Activated CD4-positive, alpha-beta T cell treated with anti-CD3 and anti-CD28 coated beads, Interleukin-2, amount 50 U/mL, for 1 hour (primary cell): ENCODE measurements around the gene HSPA4.
"Not testable (repeated sequence)": the region's sequence is repeated elsewhere in the genome, so short reads cannot be mapped to it uniquely, and the experiment has no call there.

Source experiments
- DNase-seq: peaks from one replicate; pipeline ENCODE4 v3.0.0-alpha.2; 2020

HSPA4 gene

GRCh38 chr5:133051061-133051541, 712 bp upstream of the HSPA4 start:
- DNase-seq, result no peak

- DNase-seq, result peak; percentile 18
Measured at GRCh38 chr5:133052317-133053175, 733 bp downstream of the HSPA4 start.

GRCh38 chr5:133053448-133053847, 1.6 kb downstream of the HSPA4 start:
- no peak for DNase-seq

- no peak for DNase-seq
Measured at GRCh38 chr5:133054697-133055471, 3.1 kb downstream of the HSPA4 start.

- no peak for DNase-seq
Measured at GRCh38 chr5:133056891-133057290, 5.1 kb downstream of the HSPA4 start.

- no peak for DNase-seq
Measured at GRCh38 chr5:133059621-133060020, 7.8 kb downstream of the HSPA4 start.

GRCh38 chr5:133062276-133062675, 10.5 kb downstream of the HSPA4 start:
- no peak for DNase-seq

GRCh38 chr5:133063965-133064364, 12.2 kb downstream of the HSPA4 start:
- no peak for DNase-seq

- no peak for DNase-seq
Measured at GRCh38 chr5:133065471-133065870, 13.7 kb downstream of the HSPA4 start.

GRCh38 chr5:133066045-133066444, 14.2 kb downstream of the HSPA4 start:
- DNase-seq, result no peak

- no peak for DNase-seq
Measured at GRCh38 chr5:133072021-133072420, 20.2 kb downstream of the HSPA4 start.

GRCh38 chr5:133075572-133076536, 24.0 kb downstream of the HSPA4 start:
- DNase-seq, result no peak

- DNase-seq, result no peak
Measured at GRCh38 chr5:133079048-133079447, 27.2 kb downstream of the HSPA4 start.

- DNase-seq, result no peak
Measured at GRCh38 chr5:133081036-133081435, 29.2 kb downstream of the HSPA4 start.

- no peak for DNase-seq
Measured at GRCh38 chr5:133081703-133082102, 29.9 kb downstream of the HSPA4 start.

- DNase-seq, result no peak
Measured at GRCh38 chr5:133082128-133082527, 30.3 kb downstream of the HSPA4 start.

- DNase-seq, result no peak
Measured at GRCh38 chr5:133083901-133084300, 32.1 kb downstream of the HSPA4 start.

- not testable (repeated sequence) for DNase-seq
Measured at GRCh38 chr5:133085171-133085570, 33.4 kb downstream of the HSPA4 start.

- DNase-seq, result no peak
Measured at GRCh38 chr5:133086366-133086875, 34.6 kb downstream of the HSPA4 start.

- no peak for DNase-seq
Measured at GRCh38 chr5:133088064-133088463, 36.3 kb downstream of the HSPA4 start.

- no peak for DNase-seq
Measured at GRCh38 chr5:133091034-133091433, 39.2 kb downstream of the HSPA4 start.

- DNase-seq, result no peak
Measured at GRCh38 chr5:133106343-133106742, 54.5 kb downstream of the HSPA4 start.
